ENCODE measurements around the gene SLC22A16. TPM values are rescaled to one million over a fixed set of nuclear protein-coding genes. Genes with fewer than 3 reads are reported as not detected.
A peak's percentile ranks its signal among the peaks of the same experiment; 100 is the strongest.
"Not testable (repeated sequence)": the region's sequence is repeated elsewhere in the genome, so short reads cannot be mapped to it uniquely, and the experiment has no call there.

Gene SLC22A16
- total RNA-seq, 1 donor from 2014 or later = 0.87 TPM

- no peaks in the 10 kb centered on the region for H3K27me3 ChIP-seq
- H3K4me1 ChIP-seq = no peaks in the 10 kb centered on the region
- TF ChIP-seq CTCF (IDR thresholded peaks at IDR 0.05) = no peak
- DNase-seq = no peak
- no peaks in the 10 kb centered on the region for H3K36me3 ChIP-seq
- intact Hi-C loops (cut with DNase I) = no loop called here
- no peaks in the 10 kb centered on the region for H3K9me3 ChIP-seq
- no peak overlapping the region for H3K4me3 ChIP-seq
- H3K27ac ChIP-seq = no peak overlapping the region
- peak; percentile 27 for ATAC-seq
Observed at GRCh38 chr6:110492584-110492983, 16.2 kb upstream of the SLC22A16 start.

- DNase-seq = no peak
- ATAC-seq = no peak
- no peak overlapping the region for H3K4me3 ChIP-seq
- no peaks in the 10 kb centered on the region for H3K4me1 ChIP-seq
- TF ChIP-seq CTCF (IDR thresholded peaks at IDR 0.05) = no peak
- H3K9me3 ChIP-seq = no peaks in the 10 kb centered on the region
- no peaks in the 10 kb centered on the region for H3K36me3 ChIP-seq
- no peak overlapping the region for H3K27ac ChIP-seq
- H3K27me3 ChIP-seq = no peaks in the 10 kb centered on the region
- intact Hi-C loops (cut with DNase I) = no loop called here
Observed at GRCh38 chr6:110491644-110492317, 15.4 kb upstream of the SLC22A16 start.

DNA sequence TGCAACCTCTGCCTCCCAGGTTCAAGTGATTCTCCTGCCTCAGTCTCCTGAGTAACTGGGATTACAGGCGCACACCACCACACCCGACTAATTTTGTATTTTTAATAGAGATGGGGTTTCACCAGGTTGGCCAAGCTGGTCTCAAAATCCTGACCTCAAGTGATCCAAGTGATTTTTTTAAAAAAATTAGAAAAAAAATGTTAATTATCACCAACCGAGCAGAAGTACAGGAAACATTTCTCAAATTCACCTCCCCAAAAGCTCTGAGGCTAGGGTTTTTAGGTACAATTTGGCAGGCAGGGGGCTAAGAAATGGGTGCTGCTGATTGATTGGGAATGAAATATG is 14.9 kb upstream of the SLC22A16 start:
- DNase-seq (no peak), ATAC-seq (no peak)
- no peaks in the 10 kb centered on the region for H3K4me1 ChIP-seq
- H3K4me3 ChIP-seq = no peak overlapping the region
- intact Hi-C loops (cut with DNase I) = no loop called here
- H3K27me3 ChIP-seq = no peaks in the 10 kb centered on the region
- H3K9me3 ChIP-seq = no peaks in the 10 kb centered on the region
- no peak for TF ChIP-seq CTCF (IDR thresholded peaks at IDR 0.05)
- H3K27ac ChIP-seq = no peak overlapping the region
- no peaks in the 10 kb centered on the region for H3K36me3 ChIP-seq

- intact Hi-C loops (cut with DNase I) = no loop called here
- no peak for ATAC-seq
Observed at GRCh38 chr6:110490110-110490509, 13.7 kb upstream of the SLC22A16 start.

DNA sequence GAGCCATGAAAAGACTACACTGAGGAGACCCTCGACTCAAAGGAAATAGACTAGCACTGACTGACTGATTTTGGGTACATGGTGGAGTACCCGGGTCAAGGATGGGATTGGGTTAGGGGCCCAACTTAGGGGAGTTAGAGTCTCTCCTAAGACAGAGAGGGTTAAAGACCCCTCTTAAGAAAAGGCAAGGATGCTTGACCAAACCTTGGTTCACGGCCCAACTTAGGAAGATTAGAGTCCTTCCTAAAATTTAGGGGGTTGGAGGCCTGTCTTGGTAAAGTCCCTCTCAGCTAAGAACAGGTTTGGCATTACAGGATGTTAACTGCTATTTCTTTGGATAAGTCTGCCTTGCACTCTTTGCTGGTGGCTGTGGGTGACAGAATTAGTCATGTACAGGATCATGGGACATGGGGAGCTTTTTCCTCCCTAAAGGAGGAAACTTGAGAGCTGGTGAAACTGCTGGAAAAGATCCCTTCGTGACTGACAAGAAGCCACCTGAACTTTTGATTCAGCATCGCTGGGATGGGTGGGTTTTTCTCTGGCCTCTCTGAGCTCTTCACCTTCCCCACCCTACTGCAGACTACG is 12.3 kb upstream of the SLC22A16 start:
- no peak for TF ChIP-seq CTCF (IDR thresholded peaks at IDR 0.05)
- Histone ChIP-seq H3K4me3 (no peak overlapping the region), H3K4me1 (no peaks in the 10 kb centered on the region), H3K36me3 (no peaks in the 10 kb centered on the region), H3K9me3 (no peaks in the 10 kb centered on the region), H3K27ac (no peak overlapping the region), H3K27me3 (no peaks in the 10 kb centered on the region)
- DNase-seq (no peak), ATAC-seq (no peak)
- intact Hi-C loops (cut with DNase I) = no loop called here

More at GRCh38 chr6:110490110-110490509, 13.7 kb upstream of the SLC22A16 start:
- no peak for TF ChIP-seq CTCF (IDR thresholded peaks at IDR 0.05)
- DNase-seq = no peak
- no peaks in the 10 kb centered on the region for H3K36me3 ChIP-seq
- H3K4me1 ChIP-seq = no peaks in the 10 kb centered on the region
- no peak overlapping the region for H3K27ac ChIP-seq
- H3K9me3 ChIP-seq = no peaks in the 10 kb centered on the region
- no peaks in the 10 kb centered on the region for H3K27me3 ChIP-seq
- H3K4me3 ChIP-seq = no peak overlapping the region

DNA sequence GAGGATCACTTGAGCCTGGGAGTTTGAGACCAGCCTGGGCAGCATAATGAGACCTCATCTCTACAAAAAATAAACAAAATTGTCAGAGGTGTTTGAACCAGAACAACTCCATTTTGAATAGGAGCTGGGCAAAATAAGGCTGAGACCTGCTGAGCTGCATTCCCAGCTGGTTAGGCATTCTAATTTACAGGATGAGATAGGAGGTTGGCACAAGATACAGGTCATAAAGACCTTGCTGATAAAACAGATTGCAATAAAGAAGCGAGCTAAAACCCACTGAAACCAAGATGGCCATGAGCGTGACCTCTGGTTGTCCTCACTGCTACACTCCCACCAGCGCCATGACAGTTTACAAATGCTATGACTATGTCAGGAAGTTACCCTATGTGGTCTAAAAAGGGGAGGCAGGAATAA is 11.6 kb upstream of the SLC22A16 start:
- H3K27ac ChIP-seq; DNase-seq; H3K27me3 ChIP-seq; H3K4me1 ChIP-seq; H3K9me3 ChIP-seq; H3K4me3 ChIP-seq; H3K36me3 ChIP-seq; ATAC-seq; intact Hi-C loops (cut with DNase I): not testable (repeated sequence)

All from upper lobe of right lung (tissue), 1 donor.